PC-3 (cell line): ENCODE data around the gene APOE. TPM values are rescaled to one million over a fixed set of nuclear protein-coding genes. Genes with fewer than 3 reads are reported as not detected.

Source experiments
- ATAC-seq: fragments of 200-7000 bp; cut with Tn5 transposase; 2 replicates; pipeline ENCODE4 v1.9.1; 2020; ENCODE audit warnings: mild to moderate bottlenecking, moderate library complexity
- BruUV-seq: library from RNA; stranded (reverse); fragments of 400-500 nt; replicated peaks from 2 replicates; lab custom pipeline; 2021; lab: Mats Ljungman, UMichigan
- CTCF ChIA-PET: fragments of 300-600 bp; sonication (Branson Sonifier 250); formaldehyde crosslinking; loops from one replicate; lab custom pipeline; 2022; ENCODE audit warnings: antibody characterized with exemption; lab: Charles Lee
- POLR2A ChIA-PET: fragments of 300-600 bp; sonication (Branson Sonifier 250); formaldehyde crosslinking; loops from one replicate; lab custom pipeline; 2022; ENCODE audit warnings: antibody characterized with exemption; ENCODE audit not compliant: unreplicated experiment; lab: Charles Lee
- DNase-seq: peaks from one replicate; pipeline ENCODE4 v3.0.0-alpha.2; 2015
- H2AFZ ChIP-seq: fragments of 300-600 bp; sonication (generic); 2 replicates; pipeline ENCODE4 v1.6.0; 2016; ENCODE audit warnings: antibody characterized with exemption, low read length
- H3F3A ChIP-seq: fragments of 300-600 bp; sonication (generic); one replicate; pipeline ENCODE4 v1.6.0; 2017; ENCODE audit warnings: antibody characterized with exemption, low read length, control low read depth, mild to moderate bottlenecking; ENCODE audit not compliant: unreplicated experiment
- H3K27ac ChIP-seq: fragments of 300-600 bp; sonication (generic); 2 replicates; pipeline ENCODE4 v1.5.1; 2016; ENCODE audit warnings: mild to moderate bottlenecking, low read length
- H3K27me3 ChIP-seq: fragments of 300-600 bp; sonication (generic); 2 replicates; pipeline ENCODE4 v1.6.1; 2016; ENCODE audit warnings: low read length, mixed read lengths
- H3K36me3 ChIP-seq: fragments of 300-600 bp; sonication (generic); 2 replicates; pipeline ENCODE4 v1.6.1; 2016; ENCODE audit warnings: low read depth, mixed run types, low read length, mixed read lengths
- H3K4me1 ChIP-seq: fragments of 300-600 bp; sonication (generic); 2 replicates; pipeline ENCODE4 v1.5.1; 2016; ENCODE audit warnings: low read length; ENCODE audit not compliant: insufficient read depth
- H3K4me2 ChIP-seq: fragments of 300-600 bp; sonication (generic); 2 replicates; pipeline ENCODE4 v1.6.0; 2016; ENCODE audit warnings: low read length
- H3K4me3 ChIP-seq: fragments of 300-600 bp; sonication (generic); 2 replicates; pipeline ENCODE4 v1.5.1; 2016; ENCODE audit warnings: mild to moderate bottlenecking, low read length, mixed read lengths
- H3K79me2 ChIP-seq: fragments of 300-600 bp; sonication (generic); 2 replicates; pipeline ENCODE4 v1.6.1; 2017; ENCODE audit warnings: low read length, mixed read lengths
- H3K9ac ChIP-seq: fragments of 300-600 bp; sonication (generic); 2 replicates; pipeline ENCODE4 v1.6.0; 2016; ENCODE audit warnings: mild to moderate bottlenecking, low read length
- H3K9me2 ChIP-seq: fragments of 300-600 bp; sonication (generic); replicated peaks from 2 replicates; pipeline ENCODE4 v1.6.1; 2016; ENCODE audit warnings: mixed run types, low read length, mixed read lengths
- H3K9me3 ChIP-seq: fragments of 300-600 bp; sonication (generic); 2 replicates; pipeline ENCODE4 v1.6.1; 2016; ENCODE audit warnings: low read length, mixed read lengths
- H4K20me1 ChIP-seq: fragments of 300-600 bp; sonication (generic); 2 replicates; pipeline ENCODE4 v1.6.1; 2016; ENCODE audit warnings: low read length, mixed read lengths
- CTCF ChIP-seq: fragments of 300-600 bp; sonication (generic); conservative IDR thresholded peaks from 2 replicates; pipeline ENCODE4 v1.5.1; 2017; ENCODE audit warnings: antibody characterized with exemption, low read depth, mild to moderate bottlenecking, low read length
- EZH2 ChIP-seq: fragments of 300-600 bp; sonication (generic); IDR thresholded peaks from one replicate; pipeline ENCODE4 v1.6.1; 2017; ENCODE audit warnings: antibody characterized with exemption, mild to moderate bottlenecking, low read length; ENCODE audit not compliant: unreplicated experiment
- EZH2phosphoT487 ChIP-seq: fragments of 300-600 bp; sonication (generic); IDR thresholded peaks from 2 replicates; pipeline ENCODE4 v1.6.1; 2018; ENCODE audit warnings: mild to moderate bottlenecking, antibody characterized with exemption, low read length, borderline replicate concordance
- intact Hi-C: fragments of 100-400 bp; cut with micrococcal nuclease; formaldehyde crosslinking; loops from 2 replicates; pipeline ENCODE4 v1.9.0; 2023
- total RNA-seq: library from RNA; depleted of rRNA; stranded (reverse); fragments of >200 nt; gene quantifications from 2 replicates; pipeline ENCODE4 v1.2.3, GENCODE V29; 2014

Gene APOE
- total RNA-seq, 1 experiment from 2014 or later = 3.6 TPM

- Histone ChIP-seq H2AFZ (no peak overlapping the region), H3K36me3 (peaks cover 7% of the 10 kb centered on the region), H3K4me3 (no peak overlapping the region), H3K9me3 (no peaks in the 10 kb centered on the region), H3K79me2 (no peaks in the 10 kb centered on the region), H3F3A (no peaks in the 10 kb centered on the region), H4K20me1 (no peaks in the 10 kb centered on the region), H3K4me1 (peaks cover 14% of the 10 kb centered on the region), H3K4me2 (no peak overlapping the region), H3K27ac (no peak overlapping the region), H3K9me2 (no peaks in the 10 kb centered on the region), H3K9ac (no peak overlapping the region), H3K27me3 (no peaks in the 10 kb centered on the region)
- TF ChIP-seq EZH2phosphoT487 (no peak), CTCF (no peak), EZH2 (no peak)
- BruUV-seq = no TSS peak
- ChIA-PET CTCF (no interaction called here), POLR2A (no interaction called here)
- ATAC-seq (no peak), DNase-seq (no peak)
- intact Hi-C loops = no loop called here
Observed at GRCh38 chr19:44871809-44872208, 33.8 kb upstream of the APOE start.

- CTCF ChIA-PET = no interaction called here
- BruUV-seq = no TSS peak
Observed at GRCh38 chr19:44872661-44873060, 32.9 kb upstream of the APOE start.

More at GRCh38 chr19:44872661-44873060, 32.9 kb upstream of the APOE start:
- H3K9ac ChIP-seq = no peak overlapping the region
- H3K27ac ChIP-seq = no peak overlapping the region
- peaks cover 7% of the 10 kb centered on the region for H3K36me3 ChIP-seq
- DNase-seq (no peak), ATAC-seq (no peak)
- H3K4me2 ChIP-seq = no peak overlapping the region
- H3K4me3 ChIP-seq = no peak overlapping the region
- H2AFZ ChIP-seq = no peak overlapping the region
- no peaks in the 10 kb centered on the region for H3K79me2 ChIP-seq
- H3K27me3 ChIP-seq = no peaks in the 10 kb centered on the region
- POLR2A ChIA-PET = no interaction called here
- intact Hi-C loops = no loop called here
- no peak for TF ChIP-seq EZH2phosphoT487
- TF ChIP-seq CTCF = no peak
- no peak for TF ChIP-seq EZH2
- H3F3A ChIP-seq = no peaks in the 10 kb centered on the region
- peaks cover 14% of the 10 kb centered on the region for H3K4me1 ChIP-seq
- H4K20me1 ChIP-seq = no peaks in the 10 kb centered on the region
- H3K9me2 ChIP-seq = no peaks in the 10 kb centered on the region
- no peaks in the 10 kb centered on the region for H3K9me3 ChIP-seq
